ENCODE measurements around the gene KLC4. TPM values are rescaled to one million over a fixed set of nuclear protein-coding genes. Genes with fewer than 3 reads are reported as not detected.
"Not testable (repeated sequence)": the region's sequence is repeated elsewhere in the genome, so short reads cannot be mapped to it uniquely, and the experiment has no call there.

Gene KLC4
- total and polyA plus RNA-seq, 3 donors from 2014 or later, result 41.1 to 63.1 (median 49.4) TPM

DNA sequence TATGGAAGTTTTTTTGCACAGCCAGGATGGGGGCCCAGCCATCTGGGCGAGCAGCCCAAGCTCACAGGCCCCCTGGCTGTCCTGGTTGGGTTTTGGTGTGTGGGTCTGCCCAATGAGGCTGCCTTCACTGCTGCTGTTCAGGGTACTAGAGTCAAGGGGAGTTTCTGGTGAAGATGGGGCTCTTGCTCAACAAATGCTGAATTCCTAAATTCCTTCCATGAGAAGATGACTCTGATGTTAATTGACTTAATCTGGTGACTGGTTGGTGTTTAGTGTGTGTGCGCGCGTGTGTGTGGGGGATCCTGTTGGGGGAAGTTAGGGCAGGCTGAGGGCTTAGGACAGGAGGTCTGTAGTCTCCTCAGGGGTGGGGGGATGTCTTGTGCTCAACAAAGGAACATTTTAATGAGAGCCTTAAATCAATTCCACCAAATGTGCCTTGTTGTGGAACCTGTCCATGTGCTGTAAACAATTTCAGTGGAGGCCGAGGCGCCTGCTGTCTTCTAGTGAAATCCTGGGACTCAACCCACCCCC is 18.6 kb downstream of the KLC4 start:
- H3K36me3 ChIP-seq (ENCODE audit: low read depth, missing control alignments), result no peaks in the 10 kb centered on the region
- H3K4me1 ChIP-seq, result peaks cover 16% of the 10 kb centered on the region
- WGBS, 2 donors, result 68 to 69% methylated on average over 6 of the region's 6 CpGs
- H3K9me3 ChIP-seq, result no peaks in the 10 kb centered on the region
- DNase-seq, result no peak
- H3K4me3 ChIP-seq, result no peak overlapping the region
- intact Hi-C loops (cut with DNase I; ENCODE audit: low total_unique reads), result loop anchor here (10.0 kb wide), 1 partner anchor 57 kb away; no protein-coding TSS in a partner anchor
- no peaks in the 10 kb centered on the region for H3K27me3 ChIP-seq
- no peak for TF ChIP-seq POLR2A (IDR thresholded peaks at IDR 0.05)
- TF ChIP-seq CTCF (IDR thresholded peaks at IDR 0.05), result no peak
- no peak overlapping the region for H3K27ac ChIP-seq

- WGBS, 2 donors, result 83 to 90% methylated on average over 2 of the region's 2 CpGs
- Histone ChIP-seq H3K9me3 (no peaks in the 10 kb centered on the region), H3K4me1 (peaks cover 16% of the 10 kb centered on the region), H3K36me3 (ENCODE audit: low read depth, missing control alignments) (no peaks in the 10 kb centered on the region), H3K4me3 (no peak overlapping the region), H3K27ac (no peak overlapping the region), H3K27me3 (no peaks in the 10 kb centered on the region)
- DNase-seq, result no peak
- intact Hi-C loops (cut with DNase I; ENCODE audit: low total_unique reads), result loop anchor here (10.0 kb wide), 1 partner anchor 56 kb away; no protein-coding TSS in a partner anchor
- TF ChIP-seq CTCF (IDR thresholded peaks at IDR 0.05), result no peak
- no peak for TF ChIP-seq POLR2A (IDR thresholded peaks at IDR 0.05)
Measured at GRCh38 chr6:43078691-43079090, 19.3 kb downstream of the KLC4 start.

GRCh38 chr6:43081043-43081442 is 21.6 kb downstream of the KLC4 start:
- 90 to 95% methylated on average over 4 of the region's 4 CpGs for WGBS, 2 donors
- no peak for DNase-seq
- Histone ChIP-seq H3K4me1 (peaks cover 3% of the 10 kb centered on the region), H3K9me3 (no peaks in the 10 kb centered on the region), H3K27ac (no peak overlapping the region), H3K27me3 (no peaks in the 10 kb centered on the region), H3K36me3 (ENCODE audit: low read depth, missing control alignments) (no peaks in the 10 kb centered on the region), H3K4me3 (no peak overlapping the region)
- TF ChIP-seq CTCF (IDR thresholded peaks at IDR 0.05) (no peak), POLR2A (IDR thresholded peaks at IDR 0.05) (no peak)
- intact Hi-C loops (cut with DNase I; ENCODE audit: low total_unique reads), result no loop called here

GRCh38 chr6:43081922-43082321 is 22.5 kb downstream of the KLC4 start:
- DNase-seq; H3K27me3 ChIP-seq; H3K27ac ChIP-seq; H3K4me3 ChIP-seq; H3K4me1 ChIP-seq; H3K36me3 ChIP-seq (ENCODE audit: low read depth, missing control alignments); intact Hi-C loops (cut with DNase I; ENCODE audit: low total_unique reads); H3K9me3 ChIP-seq: not testable (repeated sequence)
- 93% methylated on average over 9 of the region's 9 CpGs for WGBS, 2 donors

- no peaks in the 10 kb centered on the region for H3K9me3 ChIP-seq
- H3K27me3 ChIP-seq, result no peaks in the 10 kb centered on the region
- H3K27ac ChIP-seq, result no peak overlapping the region
- intact Hi-C loops (cut with DNase I; ENCODE audit: low total_unique reads), result no loop called here
- DNase-seq, result no peak
- TF ChIP-seq CTCF (IDR thresholded peaks at IDR 0.05), result no peak
- no peak for TF ChIP-seq POLR2A (IDR thresholded peaks at IDR 0.05)
- H3K4me3 ChIP-seq, result no peak overlapping the region
- H3K36me3 ChIP-seq (ENCODE audit: low read depth, missing control alignments), result no peaks in the 10 kb centered on the region
- 69 to 71% methylated on average over 13 of the region's 13 CpGs for WGBS, 2 donors
- no peaks in the 10 kb centered on the region for H3K4me1 ChIP-seq
Measured at GRCh38 chr6:43082806-43083655, 23.6 kb downstream of the KLC4 start.
